ENCODE results near the gene COL5A1.

GRCh38 chr9:134748591-134748990, 107.0 kb downstream of the COL5A1 start:
- TF ChIP-seq EZH2 (IDR thresholded peaks at IDR 0.05; ENCODE audit: insufficient read depth, poor library complexity, severe bottlenecking) (no peak), EZH2phosphoT487 (IDR thresholded peaks at IDR 0.05; ENCODE audit: insufficient read depth, low read depth) (no peak)
